ENCODE results near the gene EEFSEC.

GRCh38 chr3:128318275-128318941 lies 165.1 kb downstream of the EEFSEC start:
- no peak for TF ChIP-seq MAX (IDR thresholded peaks at IDR 0.05; ENCODE audit: low read depth, low read length)
- TF ChIP-seq, protein P1, sequence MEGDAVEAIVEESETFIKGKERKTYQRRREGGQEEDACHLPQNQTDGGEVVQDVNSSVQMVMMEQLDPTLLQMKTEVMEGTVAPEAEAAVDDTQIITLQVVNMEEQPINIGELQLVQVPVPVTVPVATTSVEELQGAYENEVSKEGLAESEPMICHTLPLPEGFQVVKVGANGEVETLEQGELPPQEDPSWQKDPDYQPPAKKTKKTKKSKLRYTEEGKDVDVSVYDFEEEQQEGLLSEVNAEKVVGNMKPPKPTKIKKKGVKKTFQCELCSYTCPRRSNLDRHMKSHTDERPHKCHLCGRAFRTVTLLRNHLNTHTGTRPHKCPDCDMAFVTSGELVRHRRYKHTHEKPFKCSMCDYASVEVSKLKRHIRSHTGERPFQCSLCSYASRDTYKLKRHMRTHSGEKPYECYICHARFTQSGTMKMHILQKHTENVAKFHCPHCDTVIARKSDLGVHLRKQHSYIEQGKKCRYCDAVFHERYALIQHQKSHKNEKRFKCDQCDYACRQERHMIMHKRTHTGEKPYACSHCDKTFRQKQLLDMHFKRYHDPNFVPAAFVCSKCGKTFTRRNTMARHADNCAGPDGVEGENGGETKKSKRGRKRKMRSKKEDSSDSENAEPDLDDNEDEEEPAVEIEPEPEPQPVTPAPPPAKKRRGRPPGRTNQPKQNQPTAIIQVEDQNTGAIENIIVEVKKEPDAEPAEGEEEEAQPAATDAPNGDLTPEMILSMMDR (IDR thresholded peaks at IDR 0.05; ENCODE audit: low read depth, low read length), result no peak
- TF ChIP-seq POLR2A (IDR thresholded peaks at IDR 0.05; ENCODE audit: extremely low read depth, insufficient read length), result no peak

Measured in NB4 (cell line).